Head of caudate nucleus (tissue), 42 donors: ENCODE results near the gene JMJD7.

ENCODE experiments used
- DNase-seq, 42 donors: peaks; one replicate each; pipeline versions ENCODE4 v3.0.0 to v3.0.0-alpha.2; 2020 to 2021; ENCODE audit warnings: mixed read lengths in 7 of 42
- intact Hi-C: fragments of 100-400 bp; cut with DNase I; formaldehyde crosslinking; loops from one replicate; pipeline ENCODE4 v1.15.0; 2022

Gene JMJD7

DNA sequence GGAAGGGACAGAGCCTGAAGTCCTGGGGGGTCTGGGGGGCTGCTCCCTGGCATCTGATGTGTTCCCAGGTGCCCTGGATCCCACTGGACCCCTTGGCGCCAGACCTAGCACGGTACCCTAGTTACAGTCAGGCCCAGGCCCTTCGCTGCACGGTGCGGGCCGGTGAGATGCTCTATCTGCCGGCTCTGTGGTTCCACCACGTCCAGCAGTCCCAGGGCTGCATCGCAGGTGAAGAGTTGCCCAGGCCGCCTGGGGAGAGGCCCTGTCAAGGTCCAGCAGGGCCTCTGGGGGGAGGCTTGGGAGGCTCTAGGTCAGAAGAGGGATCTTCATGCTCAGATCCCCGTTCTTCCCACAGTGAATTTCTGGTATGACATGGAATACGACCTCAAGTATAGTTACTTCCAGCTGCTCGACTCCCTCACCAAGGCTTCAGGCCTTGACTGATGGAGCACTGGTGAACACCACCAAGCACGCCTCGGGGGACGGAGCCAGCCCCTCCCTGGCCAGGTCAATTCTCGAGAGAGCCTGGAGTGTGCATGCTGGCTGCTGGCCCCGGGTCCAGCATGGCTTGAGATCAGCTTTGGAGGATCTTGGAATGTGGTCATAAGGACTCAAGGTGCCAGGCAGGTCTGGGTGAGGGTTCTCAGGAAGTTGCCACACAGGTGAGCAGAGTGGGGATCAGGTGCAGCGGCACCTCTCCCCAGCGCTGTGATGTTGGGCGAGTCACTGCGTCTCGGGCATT, 9.0 kb downstream of the JMJD7 start:
- DNase-seq: no peak
- intact Hi-C loops: no loop called here

DNA sequence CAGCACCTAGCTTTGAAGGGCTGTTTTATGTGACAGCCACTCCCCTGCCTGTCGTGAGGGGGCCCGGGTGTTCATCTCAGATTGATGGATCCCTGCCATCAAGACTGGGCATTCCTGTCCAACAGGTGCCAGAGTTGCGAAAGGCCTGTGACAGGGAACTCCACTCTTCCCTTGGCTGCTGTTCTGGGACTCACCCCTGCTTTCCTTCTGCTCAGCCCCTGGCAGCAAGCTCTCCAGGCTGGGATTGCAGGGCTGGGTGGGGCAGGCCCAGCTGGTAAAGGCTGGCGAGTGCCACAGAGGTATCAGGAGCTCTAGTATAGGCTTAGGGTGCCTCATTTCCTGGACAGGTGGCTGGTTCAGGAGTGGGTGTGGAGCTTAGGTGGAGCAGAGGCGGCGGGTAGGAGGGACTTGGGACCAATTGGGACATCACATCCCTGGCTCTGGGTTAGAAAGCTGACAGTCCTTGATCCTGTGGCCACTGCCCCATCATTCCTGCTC, 10.6 kb downstream of the JMJD7 start, which contains the start of gene PLA2G4B:
Gene PLA2G4B, plus strand, starts transcription at position 448 of the 498 bp plus-strand sequence. CDS start 67 bp downstream, outside the sequence.
- DNase-seq: no peak
- intact Hi-C loops: no loop called here

DNA sequence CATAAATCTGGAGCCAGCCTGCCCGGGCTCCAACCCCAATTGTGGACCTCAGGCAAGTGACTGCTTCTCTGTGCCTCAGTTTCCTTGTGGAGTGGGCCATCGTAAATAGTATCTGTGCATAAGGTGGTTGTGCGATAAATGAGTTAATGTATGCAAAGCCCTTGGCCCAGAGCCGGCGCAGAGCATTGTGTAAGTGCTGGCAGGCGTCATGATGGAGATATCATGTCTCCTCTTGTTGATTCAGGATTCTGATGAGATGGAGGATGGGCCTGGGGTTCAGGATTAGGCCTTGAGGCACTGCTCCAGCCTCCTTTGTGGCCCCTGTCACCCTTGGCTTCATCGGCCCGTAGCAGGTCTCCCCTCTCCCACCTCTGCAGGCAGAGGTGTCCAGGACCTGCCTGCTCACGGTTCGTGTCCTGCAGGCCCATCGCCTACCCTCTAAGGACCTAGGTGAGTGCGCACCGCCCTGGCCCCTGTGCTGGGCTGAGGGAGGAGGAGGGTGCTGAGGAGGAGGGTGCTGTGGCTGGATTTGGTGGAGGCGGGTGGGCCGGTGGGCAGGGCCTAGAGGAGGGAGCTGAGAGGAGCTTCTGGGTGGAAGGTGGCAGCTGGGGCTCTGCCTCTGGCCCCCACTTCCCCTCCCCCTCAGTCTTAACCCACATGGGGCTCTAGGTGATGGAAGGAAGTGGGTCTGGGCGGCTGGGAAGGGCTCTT, 12.0 kb downstream of the JMJD7 start:
- intact Hi-C loops: no loop called here
- DNase-seq: no peak

DNA sequence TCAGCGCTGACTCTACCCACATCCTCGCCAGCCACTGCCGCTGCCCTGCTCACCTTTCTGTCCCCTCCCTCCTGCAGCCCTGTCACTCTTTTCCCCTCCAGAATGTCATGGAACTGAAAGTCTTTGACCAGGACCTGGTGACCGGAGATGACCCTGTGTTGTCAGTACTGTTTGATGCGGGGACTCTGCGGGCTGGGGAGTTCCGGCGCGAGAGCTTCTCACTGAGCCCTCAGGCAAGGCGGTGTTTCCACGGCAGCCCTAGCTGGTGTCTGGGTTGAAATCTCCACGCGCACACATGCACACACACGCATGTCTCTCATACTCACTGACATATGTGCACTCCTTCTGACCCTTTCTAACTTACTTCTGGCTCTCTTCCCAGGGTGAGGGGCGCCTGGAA, 12.8 kb downstream of the JMJD7 start:
- intact Hi-C loops: no loop called here
- no peak for DNase-seq

DNA sequence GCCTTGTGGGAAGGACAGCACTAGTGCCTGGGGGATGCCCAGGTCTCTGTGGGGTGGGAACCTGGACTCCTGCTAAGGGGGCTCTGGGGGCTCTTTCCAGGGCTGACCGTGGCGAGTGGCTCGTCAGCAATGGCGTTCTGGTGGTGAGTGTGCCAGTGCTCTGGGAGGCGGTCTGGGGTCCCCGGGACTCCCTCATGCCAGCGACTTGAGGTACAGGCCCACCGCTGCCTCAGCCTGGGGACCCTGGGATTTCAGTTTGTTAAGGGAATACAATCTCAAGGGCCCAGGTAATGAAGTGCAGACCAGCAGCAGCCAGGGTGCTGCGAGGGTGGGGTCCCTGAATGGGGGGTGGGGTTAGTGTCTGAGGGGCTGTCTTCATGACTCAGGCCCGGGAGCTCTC, 13.2 kb downstream of the JMJD7 start:
- DNase-seq: no peak
- intact Hi-C loops: no loop called here

DNA sequence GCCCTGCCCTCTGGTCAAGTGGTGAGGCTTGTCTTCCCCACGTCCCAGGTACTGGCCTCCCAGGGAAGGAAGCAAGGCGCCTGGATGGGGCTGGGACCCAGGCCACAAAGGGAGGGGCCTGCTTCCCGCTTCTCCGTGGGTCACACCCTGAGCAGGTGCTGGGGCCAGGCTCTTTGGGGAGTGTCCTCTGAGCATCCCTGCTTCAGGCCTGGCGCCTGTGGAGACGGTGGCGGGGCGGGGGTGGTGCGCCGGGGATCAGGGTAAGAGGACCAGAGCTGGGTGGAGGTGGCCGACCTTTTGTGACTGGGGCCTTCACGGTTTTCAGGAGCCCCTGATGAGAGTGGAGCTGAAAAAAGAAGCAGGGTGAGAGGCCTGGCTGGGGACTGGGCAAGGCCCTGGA, 14.3 kb downstream of the JMJD7 start:
- intact Hi-C loops: no loop called here
- no peak for DNase-seq

DNA sequence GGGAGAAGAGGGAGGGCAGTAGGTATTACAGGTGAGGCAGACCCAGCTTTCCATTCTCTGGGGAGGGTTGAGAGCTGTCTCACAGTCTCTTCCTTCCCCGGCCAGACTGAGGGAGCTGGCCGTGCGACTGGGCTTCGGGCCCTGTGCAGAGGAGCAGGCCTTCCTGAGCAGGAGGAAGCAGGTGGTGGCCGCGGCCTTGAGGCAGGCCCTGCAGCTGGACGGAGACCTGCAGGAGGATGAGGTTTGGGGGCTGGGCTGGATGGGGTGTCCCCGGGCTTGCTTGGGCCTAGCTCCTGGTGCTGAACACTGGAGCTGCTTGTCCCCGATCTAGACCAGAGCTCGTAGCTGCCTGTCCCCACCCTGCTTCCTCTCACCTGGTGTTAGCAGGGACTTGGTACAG, 15.7 kb downstream of the JMJD7 start:
- no peak for DNase-seq
- intact Hi-C loops: no loop called here

DNA sequence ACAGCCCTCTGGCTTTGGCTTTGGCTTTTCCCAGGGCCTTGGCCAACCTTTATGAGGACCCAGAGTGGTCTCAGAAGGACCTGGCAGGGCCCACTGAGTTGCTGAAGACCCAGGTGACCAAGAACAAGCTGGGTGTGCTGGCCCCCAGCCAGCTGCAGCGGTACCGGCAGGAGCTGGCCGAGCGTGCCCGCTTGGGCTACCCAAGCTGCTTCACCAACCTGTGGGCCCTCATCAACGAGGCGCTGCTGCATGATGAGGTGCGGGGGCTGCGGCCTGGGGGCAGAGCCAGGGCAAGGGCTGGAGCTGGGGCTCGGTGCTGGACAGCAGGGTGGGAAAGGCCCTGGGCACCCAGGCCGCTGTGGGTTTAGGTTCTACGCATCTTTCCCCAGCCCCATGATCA, 16.9 kb downstream of the JMJD7 start:
- no peak for DNase-seq
- intact Hi-C loops: no loop called here

DNA sequence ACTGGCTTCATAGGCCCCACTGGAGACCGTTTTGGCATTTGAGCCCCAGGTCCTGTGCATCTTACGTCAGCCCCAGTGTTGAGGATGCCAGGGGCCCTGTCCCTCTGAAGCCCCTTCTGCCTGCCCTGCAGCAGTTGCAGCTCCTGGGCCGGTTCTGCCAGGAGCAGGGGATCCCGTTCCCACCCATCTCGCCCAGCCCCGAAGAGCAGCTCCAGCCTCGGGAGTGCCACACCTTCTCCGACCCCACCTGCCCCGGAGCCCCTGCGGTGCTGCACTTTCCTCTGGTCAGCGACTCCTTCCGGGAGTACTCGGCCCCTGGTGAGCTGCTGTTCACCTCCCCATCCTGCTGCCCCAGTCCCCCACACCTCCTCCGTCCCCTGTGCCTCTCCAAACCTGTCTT, 19.3 kb downstream of the JMJD7 start:
- intact Hi-C loops: no loop called here
- no peak for DNase-seq

DNA sequence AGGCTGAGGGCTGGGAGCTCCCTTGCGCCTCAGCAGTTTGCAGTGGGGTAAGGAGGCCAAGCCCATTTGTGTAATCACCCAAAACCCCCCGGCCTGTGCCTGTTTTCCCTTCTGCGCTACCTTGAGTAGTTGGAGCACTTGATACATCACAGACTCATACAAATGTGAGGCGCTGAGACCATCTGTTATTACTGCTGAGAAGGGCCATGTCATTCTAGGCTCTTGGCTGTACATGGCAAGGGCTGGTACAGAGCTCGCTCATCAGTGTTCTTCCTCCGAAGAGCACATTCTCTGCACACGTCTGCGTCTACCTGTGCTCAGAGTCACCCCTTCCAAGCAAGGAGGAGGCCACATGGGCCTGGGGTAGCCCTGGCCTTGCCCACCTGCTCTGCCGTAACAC, 20.1 kb downstream of the JMJD7 start:
- intact Hi-C loops: no loop called here
- DNase-seq: no peak

DNA sequence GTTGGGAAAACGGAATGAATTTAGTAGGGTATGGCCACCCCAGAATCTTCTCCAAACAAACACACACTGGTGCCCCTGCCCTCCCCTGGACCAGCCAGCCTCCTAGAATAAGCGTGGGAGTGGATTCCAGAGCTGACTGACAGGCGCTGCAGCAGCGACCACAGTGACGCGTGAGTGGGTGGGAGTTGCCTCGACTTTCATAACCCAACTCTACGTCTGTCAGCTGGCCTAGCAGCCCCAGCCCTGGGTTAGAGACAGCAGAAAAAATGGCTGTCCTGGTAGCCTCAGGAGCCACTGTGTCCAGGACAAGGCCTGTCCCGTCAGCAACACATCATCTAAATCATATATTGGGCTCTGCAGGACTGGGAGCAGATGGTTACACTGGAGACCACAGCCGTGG, 20.7 kb downstream of the JMJD7 start:
- intact Hi-C loops: no loop called here
- DNase-seq: peak in 16 of 42 donors; percentile 5 to 61 (median 29)

DNA sequence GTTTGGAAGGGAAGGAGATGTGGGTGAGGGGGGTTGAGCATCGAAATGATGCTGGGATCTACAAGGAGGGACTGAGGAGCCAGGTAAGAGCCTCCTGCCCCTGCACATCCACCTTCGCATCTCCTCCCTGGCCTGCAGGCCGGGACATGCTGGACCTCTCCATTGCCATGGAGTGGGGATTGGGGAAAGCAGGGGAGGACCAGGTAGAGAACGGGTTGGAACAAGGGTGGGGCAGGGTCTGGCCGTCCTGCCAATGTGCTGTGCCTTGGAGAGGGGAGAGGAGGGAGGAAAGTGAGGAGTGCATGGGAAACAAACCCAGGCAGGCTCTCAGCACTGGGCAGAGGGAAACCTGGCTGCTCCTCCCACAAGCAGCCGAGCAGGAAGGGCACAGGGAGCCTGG, 21.3 kb downstream of the JMJD7 start:
- DNase-seq: no peak
- intact Hi-C loops: no loop called here

DNA sequence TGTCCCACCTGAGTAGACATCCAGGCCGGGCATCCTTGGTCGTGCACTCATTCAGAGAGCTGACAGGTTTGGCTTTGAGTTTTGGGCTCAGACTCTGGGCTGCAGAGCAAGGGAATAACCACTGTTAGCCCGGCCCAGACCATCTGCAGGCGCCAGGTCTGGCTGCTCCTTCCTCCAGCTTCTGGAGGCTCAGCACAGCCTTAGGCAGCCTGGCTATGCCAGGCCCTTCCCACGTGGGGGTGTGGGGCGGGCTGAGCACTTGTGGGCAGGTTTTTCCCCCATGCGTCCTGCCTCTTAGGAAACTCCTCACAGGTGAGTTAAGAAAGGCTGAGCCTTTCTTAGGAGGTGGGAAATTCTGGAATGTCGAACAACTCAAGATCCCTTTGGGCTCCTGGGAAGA, 22.0 kb downstream of the JMJD7 start:
- intact Hi-C loops: no loop called here

DNA sequence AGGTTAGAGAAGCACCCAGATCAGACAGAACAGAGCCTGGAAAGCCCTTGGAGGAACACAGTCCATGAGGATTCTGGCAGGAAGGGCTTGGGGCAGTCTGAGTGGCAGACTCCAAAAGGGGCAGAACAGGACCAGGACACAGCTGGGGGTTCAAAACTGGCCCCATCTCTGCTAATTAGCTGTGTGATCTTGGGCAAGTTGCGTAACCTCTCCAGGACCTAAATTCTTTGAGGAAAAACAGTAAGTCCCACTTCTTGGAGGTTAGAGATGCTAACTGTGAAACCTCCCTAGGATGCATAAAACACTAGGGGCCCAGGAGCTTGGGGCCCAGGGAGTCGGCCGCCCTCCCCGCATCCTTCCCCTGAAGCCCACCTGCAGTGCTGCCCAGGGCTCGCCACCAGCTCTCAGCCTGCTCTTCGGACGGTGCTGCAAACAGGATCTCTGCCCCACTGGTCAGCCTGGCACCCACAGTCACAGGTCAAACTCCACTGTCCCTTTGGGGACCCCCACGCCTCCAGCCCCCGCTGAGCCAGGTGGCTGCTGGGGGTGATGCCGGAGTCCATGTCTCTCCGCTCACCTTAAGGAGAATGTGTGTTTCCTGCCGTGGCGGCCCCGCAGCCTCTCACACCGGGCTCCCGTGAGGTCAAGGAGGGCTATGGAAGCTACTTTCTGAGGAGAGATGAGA, 22.7 kb downstream of the JMJD7 start:
- DNase-seq: no peak
- intact Hi-C loops: no loop called here

More for the DNA sequence above, 22.0 kb downstream of the JMJD7 start:
- no peak for DNase-seq

DNA sequence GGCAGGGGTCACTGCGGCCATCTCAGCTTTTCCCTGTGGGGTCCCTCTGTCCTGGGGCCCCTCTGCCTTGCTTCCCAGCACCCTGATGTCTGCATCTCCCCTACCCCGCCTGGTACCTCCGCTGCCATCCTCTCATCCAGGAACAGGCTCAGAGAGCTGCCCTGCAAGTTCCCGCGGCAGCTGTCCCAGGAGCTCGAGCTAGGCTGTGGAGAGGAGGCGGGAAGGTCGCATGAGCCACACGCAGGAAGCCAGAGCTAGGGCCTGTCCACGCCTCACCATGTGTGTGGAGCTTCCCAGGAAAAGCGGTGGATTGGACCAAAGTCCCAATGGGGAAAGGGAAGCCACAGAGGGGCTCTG, 23.3 kb downstream of the JMJD7 start:
- no peak for DNase-seq
- intact Hi-C loops: no loop called here

DNA sequence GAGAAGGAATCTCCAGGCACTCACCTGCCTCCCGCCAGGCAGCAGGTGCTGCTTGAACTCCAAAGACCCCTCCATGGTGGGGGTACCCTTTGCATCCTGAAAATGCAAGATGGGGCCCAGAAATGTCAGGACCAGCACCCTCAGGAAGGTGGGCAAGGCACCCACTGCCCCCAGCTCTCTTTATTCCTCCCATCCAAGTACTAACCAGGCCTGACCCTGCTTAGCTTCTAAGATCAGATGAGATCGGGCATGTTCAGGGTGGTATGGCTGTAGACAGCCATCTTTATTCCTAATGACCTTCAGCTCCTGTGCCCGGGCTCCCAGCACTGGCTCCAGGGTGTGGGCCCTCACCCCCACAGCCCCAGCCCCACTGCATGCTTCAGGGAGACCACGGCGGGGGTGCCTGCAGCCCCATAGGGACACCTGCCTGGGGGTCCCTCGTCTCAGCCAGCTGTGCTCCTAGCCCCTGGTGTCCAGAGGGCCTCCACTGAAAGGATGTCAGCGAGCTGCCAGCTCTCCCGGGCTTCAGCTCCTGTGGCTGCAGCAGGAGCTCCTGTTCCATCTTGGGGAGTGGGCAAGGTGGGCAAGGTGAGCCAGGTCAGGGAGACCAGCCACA, 24.0 kb downstream of the JMJD7 start:
- intact Hi-C loops: no loop called here
- no peak for DNase-seq

DNA sequence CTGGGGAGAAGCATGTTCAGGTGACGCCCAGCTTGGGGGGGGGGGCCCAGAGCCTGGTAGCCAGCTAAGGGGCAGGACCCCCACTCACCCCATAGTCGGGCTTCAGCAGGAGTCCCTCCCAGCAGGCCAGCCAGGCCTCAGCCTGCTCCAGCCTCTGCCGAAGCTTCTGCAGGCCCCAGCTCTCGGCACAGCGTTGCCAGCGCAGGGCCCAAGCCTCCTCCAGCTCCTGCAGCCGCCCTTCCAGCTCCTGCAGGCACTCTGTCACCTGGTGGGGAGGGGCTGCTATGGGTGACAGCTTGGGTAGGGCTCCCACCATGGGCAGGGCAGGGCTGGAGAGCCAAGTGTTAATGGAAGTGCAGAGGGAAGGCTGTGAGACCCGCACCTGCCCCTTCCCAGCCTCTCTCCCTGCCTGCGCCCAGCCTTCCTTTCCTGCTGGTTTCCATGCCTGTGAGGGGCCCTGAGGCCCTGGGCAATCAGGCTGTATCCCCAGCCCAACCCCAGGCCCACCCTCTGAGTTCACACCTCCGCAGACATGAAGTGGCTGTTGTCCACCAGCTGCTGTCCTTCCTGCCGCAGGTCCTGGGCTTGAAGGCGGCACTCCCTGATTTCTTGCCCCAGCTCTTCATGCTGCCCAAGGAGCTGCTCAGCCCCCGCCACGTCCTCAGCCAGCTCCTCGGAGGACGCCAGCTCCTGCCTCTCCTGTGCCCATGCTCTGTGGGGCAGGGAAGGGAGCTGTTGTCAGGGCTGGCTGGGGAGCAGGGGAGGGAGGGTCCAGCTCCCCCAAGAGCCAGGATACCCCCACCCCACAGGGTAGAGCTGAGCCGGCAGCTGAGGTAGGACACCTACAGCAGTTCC, 25.1 kb downstream of the JMJD7 start:
- no peak for DNase-seq
- intact Hi-C loops: no loop called here

DNA sequence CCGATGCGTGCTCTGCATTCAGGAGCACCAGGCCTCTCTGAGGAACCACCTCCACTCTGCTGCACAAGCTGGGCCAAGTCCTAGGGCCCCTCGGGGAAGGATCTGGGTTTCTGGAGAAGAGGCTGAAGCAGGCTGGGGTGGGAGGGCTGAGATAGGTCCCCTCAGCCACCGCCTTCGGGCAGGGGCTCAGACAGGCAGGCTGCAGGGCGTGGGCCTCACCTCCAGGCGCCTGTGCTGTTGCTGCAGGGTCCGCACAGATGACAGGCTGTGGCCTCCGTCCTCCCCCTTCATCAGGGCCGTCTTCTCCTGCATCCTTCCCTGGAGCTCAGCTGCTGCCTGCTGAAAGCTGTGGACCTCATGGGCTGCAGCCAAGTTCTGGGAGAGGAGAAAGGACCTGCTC, 25.9 kb downstream of the JMJD7 start:
- no peak for DNase-seq
- intact Hi-C loops: no loop called here

DNA sequence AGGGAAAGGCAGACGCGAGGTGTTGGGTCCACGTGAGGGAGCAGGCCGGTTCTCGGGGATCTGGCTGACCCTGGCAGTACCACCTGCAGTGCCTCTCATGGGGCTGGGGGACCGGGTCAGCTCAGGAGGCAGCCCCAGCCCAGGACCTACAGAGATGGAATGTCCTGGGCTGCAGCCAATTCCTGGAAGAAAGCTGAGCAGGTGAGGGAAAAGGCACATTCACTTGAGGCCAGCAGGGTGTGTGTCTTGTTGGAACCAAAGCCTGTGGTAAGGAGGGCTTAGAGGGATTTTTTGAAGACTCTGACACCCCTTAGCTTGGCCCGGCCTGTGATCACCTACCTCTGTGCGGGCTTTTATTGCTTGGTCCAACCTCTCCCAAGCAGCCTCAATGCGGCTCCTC, 26.6 kb downstream of the JMJD7 start:
- intact Hi-C loops: no loop called here

More for the DNA sequence above, 26.6 kb downstream of the JMJD7 start:
- no peak for DNase-seq
